ENCODE measurements around the gene ATP6V0A4.

- TF ChIP-seq CTCF (conservative IDR thresholded peaks at IDR 0.05; ENCODE audit: low read depth, low read length), result no peak
- no peak for TF ChIP-seq EZH2 (IDR thresholded peaks at IDR 0.05; ENCODE audit: borderline replicate concordance, low read depth, low read length, poor library complexity, severe bottlenecking)
Measured at GRCh38 chr7:138699661-138700060, 98.3 kb downstream of the ATP6V0A4 start.

Data from A673 (cell line).